GM12873 (cell line): ENCODE data around the gene GRIN3B.

ENCODE experiments used
- CTCF ChIP-seq: IDR thresholded peaks from 2 replicates; pipeline ENCODE4 v1.5.1; 2012; ENCODE audit warnings: low read depth, mild to moderate bottlenecking, moderate library complexity, low read length, control low read depth; ENCODE audit not compliant: insufficient read depth; ENCODE audit errors: missing control alignments

GRIN3B gene

GRCh38 chr19:990746-991145 is 9.5 kb upstream of the GRIN3B start:
- no peak for TF ChIP-seq CTCF

- TF ChIP-seq CTCF, result no peak
Measured at GRCh38 chr19:991174-991931, 8.9 kb upstream of the GRIN3B start.

DNA sequence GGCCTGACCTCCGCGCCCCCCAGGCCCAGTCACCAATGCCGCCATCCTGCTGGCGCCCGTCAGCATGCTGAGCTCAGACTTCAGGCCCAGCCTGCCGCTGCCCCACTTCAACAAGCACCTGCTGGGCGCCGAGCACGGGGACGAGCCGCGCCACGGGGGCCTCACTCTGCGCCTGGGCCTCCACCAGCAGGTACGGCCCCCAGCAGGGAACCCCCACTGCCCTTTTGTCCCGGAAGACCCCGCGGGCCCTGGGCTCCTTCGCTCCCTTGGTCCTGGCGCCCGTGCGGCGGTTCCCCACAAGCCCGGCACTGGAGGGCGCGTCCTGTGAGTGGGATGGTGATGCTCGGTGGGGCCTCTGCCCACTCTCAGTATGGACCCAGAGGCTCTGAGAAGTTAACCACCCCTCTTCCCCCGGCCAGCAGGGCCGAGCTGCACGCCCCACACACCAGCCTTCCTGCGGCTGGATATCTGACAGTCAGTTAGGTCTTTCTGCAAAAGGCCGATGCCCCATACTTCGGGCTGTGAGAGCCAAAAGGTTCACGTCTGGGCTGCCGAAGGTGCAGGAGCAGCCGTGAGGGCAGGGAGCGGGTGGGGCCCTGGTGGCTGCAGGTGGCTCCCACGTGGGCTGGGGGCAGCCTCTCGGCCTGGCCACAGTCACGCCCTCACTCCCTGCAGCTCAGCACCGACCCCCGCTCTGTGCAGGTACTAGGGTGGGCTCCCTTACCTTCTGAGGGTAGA is 8.1 kb upstream of the GRIN3B start:
- no peak for TF ChIP-seq CTCF

DNA sequence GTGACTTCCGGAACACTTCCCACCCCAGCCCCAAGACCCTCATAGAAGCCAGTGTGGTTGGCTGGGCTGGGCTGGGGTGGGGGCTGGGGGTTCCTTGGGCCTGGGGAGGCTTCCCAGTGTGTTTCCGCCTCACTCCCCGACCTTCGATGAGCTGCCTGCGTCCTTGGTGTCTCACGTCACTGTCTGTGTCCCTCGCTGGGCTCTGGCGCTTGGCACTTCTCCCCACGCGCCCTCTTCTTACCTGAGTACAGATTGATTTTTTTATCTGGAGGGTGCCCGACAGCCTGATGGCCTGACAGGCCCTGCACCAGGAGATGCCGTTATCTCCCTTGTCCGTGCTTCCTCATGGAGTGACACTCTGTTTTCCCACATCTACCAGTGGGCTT is 7.6 kb upstream of the GRIN3B start:
- no peak for TF ChIP-seq CTCF

- TF ChIP-seq CTCF, result no peak
Measured at GRCh38 chr19:993361-993830, 6.8 kb upstream of the GRIN3B start.

GRCh38 chr19:993831-994393 is 6.3 kb upstream of the GRIN3B start:
- TF ChIP-seq CTCF, result no peak

DNA sequence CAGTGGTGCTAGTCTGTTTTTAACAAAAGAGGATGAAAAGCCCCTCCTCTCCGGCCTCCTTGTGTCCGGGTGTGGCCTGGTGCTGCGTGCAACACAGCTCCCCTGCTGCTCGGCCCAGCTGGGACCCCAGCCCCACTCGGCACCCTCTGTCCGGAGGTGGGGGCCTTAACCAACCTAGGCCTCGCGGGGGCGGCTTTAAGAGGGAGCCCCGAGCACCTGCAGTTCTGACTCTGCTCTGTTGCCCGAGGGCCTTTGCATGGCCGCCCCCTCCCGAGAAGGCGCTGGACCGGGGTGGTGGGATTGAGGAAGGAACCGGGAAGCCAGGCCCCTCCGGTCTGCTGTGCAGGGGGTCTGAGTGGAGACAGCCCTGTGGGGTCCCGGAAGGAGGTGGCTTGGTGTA is 5.7 kb upstream of the GRIN3B start:
- TF ChIP-seq CTCF, result no peak
